Osteoblast (primary cell): ENCODE results near the gene NAT14. TPM values are rescaled to one million over a fixed set of nuclear protein-coding genes. Genes with fewer than 3 reads are reported as not detected.

Experiments used
- DNase-seq: peaks from one replicate; pipeline ENCODE4 v3.0.0; 2011; ENCODE audit warnings: low spot score, mixed read lengths; ENCODE audit not compliant: insufficient read length; ENCODE audit errors: missing footprints
- H2AFZ ChIP-seq: 2 replicates; pipeline ENCODE4 v1.6.0; 2011; ENCODE audit warnings: mild to moderate bottlenecking, low read length
- H3K27ac ChIP-seq: 2 replicates; pipeline ENCODE4 v1.5.1; 2011; ENCODE audit warnings: mild to moderate bottlenecking, low read depth, low read length, moderate library complexity
- H3K27me3 ChIP-seq: 2 replicates; pipeline ENCODE4 v1.6.0; 2012; ENCODE audit warnings: mild to moderate bottlenecking, control low read depth, inconsistent platforms, low read length, moderate library complexity; ENCODE audit not compliant: insufficient read depth
- H3K36me3 ChIP-seq: 2 replicates; pipeline ENCODE4 v1.5.1; 2011; ENCODE audit warnings: mild to moderate bottlenecking, low read length, control low read depth, moderate library complexity; ENCODE audit not compliant: insufficient read depth
- H3K4me1 ChIP-seq: 2 replicates; pipeline ENCODE4 v1.5.1; 2011; ENCODE audit warnings: mild to moderate bottlenecking, low read length, control low read depth, moderate library complexity; ENCODE audit not compliant: insufficient read depth
- H3K4me2 ChIP-seq: 2 replicates; pipeline ENCODE4 v1.6.0; 2011; ENCODE audit warnings: mild to moderate bottlenecking, low read length; ENCODE audit not compliant: insufficient read depth
- H3K4me3 ChIP-seq: fragments of 200-600 bp; sonication (generic); 3 replicates; pipeline ENCODE4 v1.5.1; 2012; ENCODE audit warnings: mild to moderate bottlenecking, low read length, inconsistent platforms; ENCODE audit not compliant: insufficient read depth
- H3K79me2 ChIP-seq: 2 replicates; pipeline ENCODE4 v1.6.0; 2012; ENCODE audit warnings: mild to moderate bottlenecking, low read length, control low read depth, inconsistent platforms; ENCODE audit not compliant: insufficient read depth
- H3K9me3 ChIP-seq: 2 replicates; pipeline ENCODE4 v1.5.1; 2011; ENCODE audit warnings: low read depth, low read length, control low read depth
- H4K20me1 ChIP-seq: 2 replicates; pipeline ENCODE4 v1.6.0; 2012; ENCODE audit warnings: mild to moderate bottlenecking, low read length, control low read depth; ENCODE audit not compliant: insufficient read depth
- CTCF ChIP-seq: IDR thresholded peaks from 2 replicates; pipeline ENCODE4 v1.5.1; 2011; ENCODE audit warnings: mild to moderate bottlenecking, low read depth, low read length, moderate library complexity; ENCODE audit errors: extremely low read depth
- total RNA-seq: library from RNA; depleted of rRNA; stranded (reverse); fragments of >200 nt; gene quantifications from 2 replicates; pipeline ENCODE4 v1.2.3, GENCODE V29; 2012

NAT14 gene
- total RNA-seq, 1 donor = 11.2 TPM

GRCh38 chr19:55472463-55472862, 12.5 kb upstream of the NAT14 start:
- Histone ChIP-seq H3K79me2 (no peaks in the 10 kb centered on the region), H4K20me1 (no peaks in the 10 kb centered on the region), H3K4me1 (peaks cover 34% of the 10 kb centered on the region), H3K4me2 (peak overlapping the region; percentile 28), H3K27ac (peak overlapping the region; percentile 85), H2AFZ (peak overlapping the region; percentile 62), H3K4me3 (no peak overlapping the region), H3K9me3 (no peaks in the 10 kb centered on the region), H3K27me3 (no peaks in the 10 kb centered on the region), H3K36me3 (no peaks in the 10 kb centered on the region)
- TF ChIP-seq CTCF = no peak
- DNase-seq = peak; percentile 96

- H2AFZ ChIP-seq = no peak overlapping the region
- peaks cover 9% of the 10 kb centered on the region for H3K79me2 ChIP-seq
- H3K4me1 ChIP-seq = peaks cover 32% of the 10 kb centered on the region
- H3K4me3 ChIP-seq = no peak overlapping the region
- no peak overlapping the region for H3K4me2 ChIP-seq
- no peak for TF ChIP-seq CTCF
- H3K36me3 ChIP-seq = no peaks in the 10 kb centered on the region
- no peaks in the 10 kb centered on the region for H3K27me3 ChIP-seq
- peak; percentile 90 for DNase-seq
- H4K20me1 ChIP-seq = no peaks in the 10 kb centered on the region
- peak overlapping the region; percentile 85 for H3K27ac ChIP-seq
- H3K9me3 ChIP-seq = no peaks in the 10 kb centered on the region
Measured at GRCh38 chr19:55473225-55474012, 11.6 kb upstream of the NAT14 start.

DNA sequence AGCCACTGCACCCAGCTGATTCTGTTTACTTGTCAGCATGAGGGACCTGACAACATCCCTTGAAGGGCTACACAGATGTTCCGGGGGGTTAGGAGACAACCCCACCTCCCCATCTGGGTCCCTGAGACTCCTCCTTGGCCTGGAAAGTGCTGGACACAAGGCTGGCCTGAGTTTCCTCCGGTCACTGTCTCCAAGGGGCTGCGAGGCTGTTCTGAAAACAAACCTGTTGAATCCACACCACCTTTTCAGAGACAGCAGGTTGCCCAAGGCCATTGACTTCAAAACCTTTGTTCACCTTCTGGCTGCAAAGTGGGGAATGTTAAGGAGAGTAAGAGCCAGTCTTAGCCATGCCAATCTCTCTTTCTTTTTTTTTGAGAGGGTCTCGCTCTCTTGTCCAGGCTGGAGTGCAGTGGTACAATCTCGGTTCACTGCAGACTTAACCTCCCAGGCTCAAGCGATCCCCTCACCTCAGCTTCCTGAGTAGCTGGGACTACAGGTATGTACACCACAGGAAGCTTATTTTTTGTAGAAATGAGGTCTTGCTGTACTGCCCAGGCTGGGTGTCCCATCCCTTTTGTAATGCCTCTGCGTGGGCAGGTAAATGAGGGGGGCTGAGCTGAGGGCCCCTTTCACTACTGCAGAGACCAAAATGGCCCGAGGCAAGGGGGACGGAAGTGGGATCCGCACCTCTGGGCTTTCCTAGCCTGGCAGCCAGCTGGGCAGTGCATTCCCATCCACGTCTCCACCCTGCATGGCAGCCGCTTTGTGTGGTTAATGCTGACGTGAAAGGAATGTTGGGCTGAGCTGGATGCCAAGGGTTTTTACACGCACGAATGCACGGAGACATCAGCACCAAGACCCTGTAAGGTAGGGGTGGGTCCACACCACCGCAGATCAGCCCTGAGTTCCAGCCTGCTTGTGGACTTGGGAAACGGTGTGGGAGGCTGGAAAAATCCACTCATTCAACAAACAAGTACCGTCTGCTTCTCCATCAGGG, 10.4 kb upstream of the NAT14 start:
- Histone ChIP-seq H3K4me3 (no peak overlapping the region), H3K9me3 (no peaks in the 10 kb centered on the region), H3K27me3 (no peaks in the 10 kb centered on the region), H3K27ac (peak overlapping the region; percentile 85), H4K20me1 (no peaks in the 10 kb centered on the region), H3K36me3 (no peaks in the 10 kb centered on the region), H3K4me2 (no peak overlapping the region), H2AFZ (peak overlapping the region; percentile 37), H3K4me1 (peaks cover 32% of the 10 kb centered on the region), H3K79me2 (peaks cover 20% of the 10 kb centered on the region)
- no peak for DNase-seq
- TF ChIP-seq CTCF = no peak
